Thymus (tissue), 11 donors: ENCODE results near the gene NMU. TPM values are rescaled to one million over a fixed set of nuclear protein-coding genes. Genes with fewer than 3 reads are reported as not detected.

Experiments
- DNase-seq, 9 donors: peaks; one replicate each; pipeline ENCODE4 v3.0.0-alpha.2; 2013; ENCODE audit warnings: low spot score in 9 of 9, low read depth in 6 of 9, missing footprints in 1 of 9
- H3K27ac ChIP-seq, 2 donors: one replicate each; pipeline ENCODE4 v1.5.1; 2013; ENCODE audit warnings: control low read depth in 1 of 2, low read depth in 1 of 2, low read length in 1 of 2, mild to moderate bottlenecking in 1 of 2, moderate library complexity in 1 of 2
- H3K27me3 ChIP-seq, 2 donors: one replicate each; pipeline ENCODE4 v1.5.1; 2013; ENCODE audit warnings: low read length in 1 of 2; ENCODE audit not compliant: control insufficient read depth in 2 of 2, insufficient read depth in 1 of 2
- H3K36me3 ChIP-seq, 2 donors: one replicate each; pipeline ENCODE4 v1.5.1; 2013; ENCODE audit warnings: low read length in 1 of 2, mild to moderate bottlenecking in 1 of 2, moderate library complexity in 1 of 2; ENCODE audit not compliant: control insufficient read depth in 2 of 2, insufficient read depth in 2 of 2
- H3K4me1 ChIP-seq, 2 donors: one replicate each; pipeline ENCODE4 v1.5.1; 2013; ENCODE audit warnings: low read length in 2 of 2; ENCODE audit not compliant: control insufficient read depth in 2 of 2, insufficient read depth in 2 of 2
- H3K4me3 ChIP-seq, 2 donors: one replicate each; pipeline ENCODE4 v1.5.1; 2013; ENCODE audit warnings: low read length in 2 of 2, control low read depth in 1 of 2, mild to moderate bottlenecking in 1 of 2
- H3K9me3 ChIP-seq, 2 donors: one replicate each; pipeline ENCODE4 v1.5.1; 2013; ENCODE audit warnings: low read length in 1 of 2, mild to moderate bottlenecking in 1 of 2; ENCODE audit not compliant: control insufficient read depth in 2 of 2, insufficient read depth in 1 of 2
- WGBS: extraction: QIAGEN DNeasy Blood & Tissue Kit; methylation state at CpG from one replicate; pipeline ENCODE4 v1.1.7; 2013; 5-methylcytosine and 5-hydroxymethylcytosine counted together
- polyA plus RNA-seq: library from polyadenylated mRNA; stranded (reverse); fragments of 200-250 nt; gene quantifications from one replicate; pipeline ENCODE4 v1.2.3, GENCODE V29; 2013
- total RNA-seq: library from RNA; stranded (reverse); fragments of 120-200 nt; gene quantifications from one replicate; pipeline ENCODE4 v1.2.4, GENCODE V29; 2013
- donor health status: healthy.

The NMU gene
- total and polyA plus RNA-seq, 2 donors: 2.5 to 2.9 TPM

DNA sequence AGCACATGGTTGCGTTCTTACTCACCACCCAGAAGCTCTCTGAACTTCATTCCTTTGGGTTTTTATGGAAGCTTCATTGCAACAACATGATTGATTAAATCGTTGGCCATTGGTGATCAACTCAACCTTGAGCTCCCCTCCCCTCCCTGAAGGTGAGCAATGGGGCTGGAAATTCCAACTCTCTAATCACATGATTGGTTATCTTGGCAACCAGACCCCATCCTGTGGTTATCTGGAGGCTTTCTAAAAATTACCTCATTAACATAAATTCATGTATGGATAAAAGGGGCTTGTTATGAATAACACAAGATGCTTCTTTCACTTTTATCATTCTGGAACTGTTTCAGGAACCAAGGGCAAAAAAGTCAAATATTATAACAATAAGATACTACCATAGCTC, 34.6 kb upstream of the NMU start:
- Histone ChIP-seq H3K9me3 (no peaks in the 10 kb centered on the region), H3K27me3 (peaks cover 0 to 2% of the 10 kb centered on the region in 2 donors), H3K27ac (no peak overlapping the region), H3K36me3 (no peaks in the 10 kb centered on the region), H3K4me3 (no peak overlapping the region), H3K4me1 (no peaks in the 10 kb centered on the region)
- DNase-seq: no peak
- WGBS: 93% methylated on average over 2 of the region's 2 CpGs

DNA sequence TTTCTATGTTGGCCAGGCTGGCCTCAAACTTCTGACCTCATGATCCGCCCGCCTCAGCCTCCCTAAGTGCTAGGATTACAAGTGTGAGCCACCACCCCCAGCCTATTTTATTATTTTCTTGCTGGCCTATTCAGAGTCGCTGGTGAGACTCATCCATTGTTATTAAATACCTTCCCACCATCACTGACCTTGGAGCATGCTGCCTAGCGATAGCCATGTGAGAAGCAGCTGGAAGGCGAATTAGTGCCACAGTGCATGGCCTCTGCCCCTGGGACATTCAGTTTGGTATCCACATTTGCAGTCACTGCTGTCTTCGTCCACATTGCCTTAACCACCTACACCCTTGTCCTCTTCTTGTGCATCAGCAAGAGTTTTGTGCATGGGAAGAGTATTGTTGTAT, 32.4 kb upstream of the NMU start:
- no peak for DNase-seq
- Histone ChIP-seq H3K27me3 (peaks cover 0 to 2% of the 10 kb centered on the region in 2 donors), H3K36me3 (no peaks in the 10 kb centered on the region), H3K27ac (no peak overlapping the region), H3K9me3 (no peaks in the 10 kb centered on the region), H3K4me3 (no peak overlapping the region), H3K4me1 (no peaks in the 10 kb centered on the region)
- WGBS: 94% methylated on average over 6 of the region's 6 CpGs

- 98% methylated on average over 1 of the region's 1 CpG for WGBS
- H3K27ac ChIP-seq: no peak overlapping the region
These were observed 30.4 kb upstream of the NMU start for GRCh38 chr4:55666535-55666934.

DNA sequence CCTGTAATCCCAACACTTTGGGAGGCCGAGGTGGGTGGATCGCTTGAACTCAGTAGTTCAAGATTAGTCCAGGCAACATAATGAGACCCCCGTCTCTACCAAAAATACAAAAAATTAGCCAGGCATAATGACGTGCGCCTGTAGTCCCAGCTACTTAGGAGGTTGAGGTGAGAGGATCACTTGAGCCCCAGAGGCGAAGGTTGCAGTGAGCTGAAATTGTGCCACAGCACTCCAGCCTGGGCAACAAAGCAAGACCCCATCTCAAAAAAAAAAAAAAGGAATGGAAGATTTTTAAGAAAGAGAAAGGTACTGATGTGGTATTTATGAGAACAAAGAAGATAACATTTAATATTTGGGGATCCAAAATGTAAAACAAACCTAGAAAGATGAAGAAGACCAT, 27.0 kb upstream of the NMU start:
- peaks cover 0 to 2% of the 10 kb centered on the region in 2 donors for H3K27me3 ChIP-seq
- H3K36me3 ChIP-seq: no peaks in the 10 kb centered on the region
- 95% methylated on average over 6 of the region's 6 CpGs for WGBS
- H3K4me1 ChIP-seq: no peaks in the 10 kb centered on the region
- no peaks in the 10 kb centered on the region for H3K9me3 ChIP-seq
- no peak overlapping the region for H3K4me3 ChIP-seq
- DNase-seq: no peak
- no peak overlapping the region for H3K27ac ChIP-seq

More at GRCh38 chr4:55666535-55666934, 30.4 kb upstream of the NMU start:
- Histone ChIP-seq H3K36me3 (no peaks in the 10 kb centered on the region), H3K9me3 (no peaks in the 10 kb centered on the region), H3K4me1 (no peaks in the 10 kb centered on the region), H3K4me3 (no peak overlapping the region), H3K27me3 (peaks cover 0 to 2% of the 10 kb centered on the region in 2 donors)
- no peak for DNase-seq

- no peak overlapping the region for H3K27ac ChIP-seq
- WGBS: 93% methylated on average over 5 of the region's 5 CpGs
These were observed 25.4 kb upstream of the NMU start for GRCh38 chr4:55661398-55662056.

GRCh38 chr4:55658657-55659056, 22.6 kb upstream of the NMU start:
- 97% methylated on average over 5 of the region's 5 CpGs for WGBS
- Histone ChIP-seq H3K4me3 (no peak overlapping the region), H3K4me1 (no peaks in the 10 kb centered on the region), H3K27ac (no peak overlapping the region), H3K27me3 (no peaks in the 10 kb centered on the region), H3K36me3 (no peaks in the 10 kb centered on the region), H3K9me3 (no peaks in the 10 kb centered on the region)
- DNase-seq: no peak

More at GRCh38 chr4:55661398-55662056, 25.4 kb upstream of the NMU start:
- Histone ChIP-seq H3K4me1 (no peaks in the 10 kb centered on the region), H3K27me3 (peaks cover 0 to 2% of the 10 kb centered on the region in 2 donors), H3K9me3 (no peaks in the 10 kb centered on the region), H3K36me3 (no peaks in the 10 kb centered on the region), H3K4me3 (no peak overlapping the region)
- no peak for DNase-seq

DNA sequence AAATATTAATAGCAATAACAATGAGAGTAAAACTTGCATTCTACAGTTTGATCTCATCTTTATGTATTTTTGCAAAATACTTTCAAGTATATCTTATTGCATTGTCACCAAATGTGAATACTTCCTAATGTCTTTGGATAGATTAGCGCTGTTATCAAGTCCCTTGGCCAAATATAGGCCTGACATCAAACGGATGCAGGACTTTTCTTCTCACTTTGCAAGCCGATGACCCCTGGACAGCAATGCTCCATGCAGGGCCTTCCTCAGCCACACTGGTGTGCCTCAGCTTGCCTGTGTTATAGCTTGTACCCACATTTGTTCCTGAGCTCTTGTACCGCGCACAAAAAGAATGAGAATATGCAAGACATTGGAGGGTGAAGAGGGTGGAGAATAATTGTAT, 18.0 kb upstream of the NMU start:
- Histone ChIP-seq H3K27ac (no peak overlapping the region), H3K36me3 (no peaks in the 10 kb centered on the region), H3K9me3 (no peaks in the 10 kb centered on the region), H3K4me3 (no peak overlapping the region), H3K27me3 (no peaks in the 10 kb centered on the region), H3K4me1 (no peaks in the 10 kb centered on the region)
- no peak for DNase-seq
- 98% methylated on average over 5 of the region's 5 CpGs for WGBS

DNA sequence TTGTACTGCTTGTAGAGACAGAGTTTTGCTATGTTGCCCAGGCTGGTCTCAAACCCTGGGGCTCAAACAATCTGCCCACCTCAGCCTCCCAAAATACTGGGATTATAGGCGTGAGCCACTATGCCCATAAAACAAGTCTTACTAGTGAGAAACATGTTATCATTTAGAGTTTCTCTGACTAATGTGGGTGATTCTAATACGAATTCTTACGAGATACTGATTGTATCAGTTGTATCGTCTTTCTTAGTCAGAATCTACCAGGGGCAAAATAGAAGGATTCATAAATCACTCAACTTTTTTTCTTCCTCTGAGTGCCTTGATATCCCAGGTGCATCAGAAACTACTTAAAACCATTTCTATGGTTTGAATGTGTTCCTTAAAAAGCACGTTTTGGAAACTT, 14.4 kb upstream of the NMU start:
- Histone ChIP-seq H3K27ac (no peak overlapping the region), H3K4me3 (no peak overlapping the region)

GRCh38 chr4:55637272-55637820, 1.2 kb upstream of the NMU start:
- H3K9me3 ChIP-seq: peaks cover 0 to 3% of the 10 kb centered on the region in 2 donors
- H3K36me3 ChIP-seq: no peaks in the 10 kb centered on the region
- no peak overlapping the region for H3K4me3 ChIP-seq
- DNase-seq: no peak
- peaks cover 49 to 62% of the 10 kb centered on the region in 2 donors for H3K27me3 ChIP-seq
- peaks cover 9 to 12% of the 10 kb centered on the region in 2 donors for H3K4me1 ChIP-seq
- WGBS: 28% methylated on average over 12 of the region's 12 CpGs
- no peak overlapping the region for H3K27ac ChIP-seq

More for the DNA sequence above, 14.4 kb upstream of the NMU start:
- no peak for DNase-seq
- H3K27me3 ChIP-seq: no peaks in the 10 kb centered on the region
- H3K36me3 ChIP-seq: no peaks in the 10 kb centered on the region
- no peaks in the 10 kb centered on the region for H3K9me3 ChIP-seq
- 83% methylated on average over 5 of the region's 5 CpGs for WGBS
- no peaks in the 10 kb centered on the region for H3K4me1 ChIP-seq
